Activated CD4-positive, alpha-beta memory T cell treated with anti-CD3 and anti-CD28 coated beads, Interleukin-2, amount 10 ng/mL, durations not matched to agents 7 days and 5 days (primary cell): ENCODE measurements around the gene NTN4. TPM values are rescaled to one million over a fixed set of nuclear protein-coding genes. Genes with fewer than 3 reads are reported as not detected.

Source experiments
- CTCF ChIA-PET: fragments of 350-600 bp; sonication (Branson Sonifier 250); formaldehyde crosslinking; loops from one replicate; lab custom pipeline; 2021; ENCODE audit warnings: antibody characterized with exemption, inconsistent platforms; lab: Charles Lee
- POLR2A ChIA-PET: fragments of 350-600 bp; sonication (Branson Sonifier 250); formaldehyde crosslinking; loops from one replicate; lab custom pipeline; 2021; ENCODE audit warnings: antibody characterized with exemption; lab: Charles Lee
- DNase-seq: peaks from one replicate; pipeline ENCODE4 v3.0.0-alpha.2; 2020
- H3K27ac Mint-ChIP-seq: one replicate; pipeline ENCODE4 v1.8.0; 2021; ENCODE audit warnings: mild to moderate bottlenecking, mixed read lengths
- H3K27me3 Mint-ChIP-seq: one replicate; pipeline ENCODE4 v1.8.0; 2021; ENCODE audit warnings: mixed read lengths
- H3K36me3 Mint-ChIP-seq: one replicate; pipeline ENCODE4 v1.8.0; 2021; ENCODE audit warnings: low read depth, mixed read lengths
- H3K4me1 Mint-ChIP-seq: one replicate; pipeline ENCODE4 v1.8.0; 2021; ENCODE audit warnings: mixed read lengths
- H3K4me3 Mint-ChIP-seq: one replicate; pipeline ENCODE4 v1.8.0; 2021; ENCODE audit warnings: mild to moderate bottlenecking, mixed read lengths
- H3K9me3 Mint-ChIP-seq: one replicate; pipeline ENCODE4 v1.8.0; 2021; ENCODE audit warnings: mixed read lengths
- total RNA-seq, 2 experiments: library from RNA; stranded (reverse); gene quantifications; one replicate each; pipeline ENCODE4 v1.2.3, GENCODE V29; 2021

NTN4 gene
- total RNA-seq, 2 experiments from 2014 or later, result 0.25 to 0.63 TPM

DNA sequence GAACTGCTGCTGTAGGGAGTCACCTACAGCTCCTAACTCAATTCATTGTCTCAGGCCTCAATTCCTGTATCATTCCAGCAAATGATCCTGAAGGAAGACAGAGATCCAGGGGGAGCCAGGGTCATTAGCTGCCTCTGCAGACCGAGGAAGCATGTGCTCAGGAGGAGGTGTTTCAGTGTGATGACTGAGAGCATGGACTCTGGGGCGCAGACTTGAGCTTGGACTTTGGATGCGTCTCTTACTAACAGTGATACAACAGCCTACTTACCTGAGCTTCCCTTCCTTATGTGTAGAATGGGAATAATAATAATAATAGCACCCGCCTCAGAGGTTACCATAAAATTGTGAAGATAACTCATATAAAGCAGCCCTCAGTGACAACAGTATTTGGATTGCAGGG is 147.3 kb downstream of the NTN4 start:
- Mint-ChIP-seq H3K27ac (no peak overlapping the region), H3K4me3 (no peak overlapping the region), H3K4me1 (no peaks in the 10 kb centered on the region), H3K9me3 (no peaks in the 10 kb centered on the region), H3K36me3 (no peaks in the 10 kb centered on the region), H3K27me3 (no peaks in the 10 kb centered on the region)
- no peak for DNase-seq
- CTCF ChIA-PET, result interaction anchor here (1.0 kb wide), 1 partner anchor 355 kb away, joined by 3 read pairs; no protein-coding TSS in a partner anchor
- POLR2A ChIA-PET, result no interaction called here

DNA sequence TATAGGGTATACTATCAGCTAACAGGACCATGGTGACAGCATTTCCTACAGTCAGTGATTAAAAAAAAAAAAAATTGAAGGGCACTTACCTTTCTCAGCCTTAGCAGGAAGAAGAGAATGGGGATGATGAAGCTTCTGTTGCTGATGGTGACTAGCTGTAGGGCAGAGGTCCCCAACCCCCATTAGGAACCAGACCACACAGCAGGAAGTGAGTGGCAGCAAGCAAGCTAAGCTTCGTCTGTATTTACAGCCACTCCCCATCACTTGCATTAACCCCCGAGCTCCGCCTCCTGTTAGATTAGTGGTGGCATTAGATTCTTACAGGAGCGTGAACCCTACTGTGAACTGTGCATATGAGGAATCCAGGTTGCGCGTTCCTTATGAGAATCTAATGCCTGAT is 148.0 kb downstream of the NTN4 start:
- no peak for DNase-seq
- Mint-ChIP-seq H3K36me3 (no peaks in the 10 kb centered on the region), H3K27me3 (no peaks in the 10 kb centered on the region), H3K4me1 (no peaks in the 10 kb centered on the region), H3K4me3 (no peak overlapping the region), H3K9me3 (no peaks in the 10 kb centered on the region), H3K27ac (no peak overlapping the region)
- POLR2A ChIA-PET, result interaction anchor here (0.6 kb wide), 1 partner anchor 115 kb away, joined by 3 read pairs; no protein-coding TSS in a partner anchor
- CTCF ChIA-PET, result interaction anchor here (0.6 to 1.0 kb wide), 2 partner anchors 298 to 356 kb away, joined by 3 read pairs; no protein-coding TSS in a partner anchor

DNA sequence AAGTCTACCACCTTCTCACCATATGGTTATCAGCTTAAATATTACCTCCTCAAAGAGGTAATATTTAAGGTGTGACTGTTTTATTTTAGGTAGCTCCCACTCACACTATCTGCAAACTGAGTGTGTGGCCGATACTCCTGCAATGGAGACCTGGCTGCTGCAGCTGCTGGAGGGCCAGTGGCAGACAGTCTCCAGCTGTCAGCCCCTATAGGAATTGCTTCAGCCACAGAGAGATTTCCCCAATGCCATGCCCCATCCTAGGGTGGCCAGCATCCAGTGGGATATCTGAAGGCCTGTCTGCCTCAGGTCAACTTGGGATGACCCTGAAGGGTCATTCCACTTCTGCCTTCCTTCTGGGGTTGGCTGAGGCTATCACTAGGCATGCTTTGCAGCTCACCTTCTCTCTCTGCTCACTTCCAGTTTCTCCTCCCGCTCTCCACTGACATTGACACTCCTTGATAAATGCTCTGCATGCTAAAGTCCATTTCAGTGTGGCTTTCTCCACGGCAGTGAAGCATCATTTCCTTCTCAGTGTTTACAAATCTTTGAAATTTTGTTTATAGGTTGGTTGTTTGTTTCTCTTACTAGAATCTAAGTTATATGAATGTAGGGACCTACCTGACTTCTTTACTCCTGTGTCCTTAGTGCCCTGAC is 149.1 kb downstream of the NTN4 start:
- no peak overlapping the region for H3K4me3 Mint-ChIP-seq
- H3K27me3 Mint-ChIP-seq, result no peaks in the 10 kb centered on the region
- no peaks in the 10 kb centered on the region for H3K36me3 Mint-ChIP-seq
- H3K27ac Mint-ChIP-seq, result no peak overlapping the region
- H3K9me3 Mint-ChIP-seq, result no peaks in the 10 kb centered on the region
- POLR2A ChIA-PET, result no interaction called here
- CTCF ChIA-PET, result interaction anchor here (0.7 kb wide), 1 partner anchor 1311 kb away, joined by 5 read pairs; no protein-coding TSS in a partner anchor
- DNase-seq, result no peak
- H3K4me1 Mint-ChIP-seq, result no peaks in the 10 kb centered on the region

DNA sequence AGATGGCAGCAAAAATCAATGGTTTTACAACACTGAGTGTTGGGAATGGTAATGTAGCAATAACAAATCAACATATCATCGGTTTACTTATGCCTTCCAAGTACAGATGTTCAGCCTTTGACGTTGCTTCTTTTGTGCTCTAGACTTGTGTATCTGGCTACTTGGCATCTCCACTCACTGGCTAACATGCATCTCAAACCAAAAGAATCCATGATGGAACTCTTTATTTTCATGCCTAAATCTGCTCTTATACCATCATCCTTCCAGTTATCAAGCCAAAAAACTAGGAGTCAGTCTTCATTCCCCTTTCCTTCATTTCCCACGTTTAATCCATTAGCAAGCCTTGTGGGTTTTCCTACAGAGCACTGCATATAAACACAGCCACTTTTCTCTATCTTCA is 150.0 kb downstream of the NTN4 start:
- H3K9me3 Mint-ChIP-seq, result no peaks in the 10 kb centered on the region
- ChIA-PET POLR2A (no interaction called here), CTCF (no interaction called here)
- H3K27ac Mint-ChIP-seq, result no peak overlapping the region
- no peaks in the 10 kb centered on the region for H3K4me1 Mint-ChIP-seq
- H3K27me3 Mint-ChIP-seq, result no peaks in the 10 kb centered on the region
- DNase-seq, result no peak
- no peaks in the 10 kb centered on the region for H3K36me3 Mint-ChIP-seq
- no peak overlapping the region for H3K4me3 Mint-ChIP-seq

DNA sequence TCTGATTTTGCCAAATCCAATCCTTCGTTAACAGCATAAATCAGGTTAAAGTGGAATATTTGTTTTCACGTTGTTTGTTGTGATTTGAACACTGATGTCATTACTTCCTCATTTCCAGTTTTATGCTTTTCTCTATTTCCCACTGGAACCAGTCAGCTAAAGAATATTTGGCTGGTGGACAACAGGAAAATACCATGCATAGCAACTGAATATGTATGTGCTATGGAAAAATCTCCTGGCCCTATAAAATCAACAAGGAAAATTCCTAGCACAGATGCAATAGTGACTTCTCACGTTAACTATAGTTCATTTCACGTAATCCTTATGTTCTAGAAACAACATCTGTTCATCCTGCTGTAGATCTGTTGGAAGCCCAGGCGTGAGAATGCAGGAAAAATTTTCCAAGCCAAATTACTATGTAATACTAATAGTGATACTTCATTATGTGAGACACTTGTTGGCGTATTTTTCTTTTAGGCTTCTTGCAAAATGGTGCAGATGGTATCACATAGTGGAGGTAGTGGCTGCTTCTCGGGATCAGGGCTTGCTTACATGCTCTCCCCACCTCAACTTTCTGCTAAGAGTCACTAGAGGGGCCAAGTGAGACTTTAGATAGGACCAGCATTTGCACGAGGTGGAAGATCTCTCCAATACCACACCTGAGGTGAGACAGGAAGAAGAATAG is 153.0 kb downstream of the NTN4 start:
- H3K9me3 Mint-ChIP-seq, result no peaks in the 10 kb centered on the region
- no peak overlapping the region for H3K4me3 Mint-ChIP-seq
- ChIA-PET CTCF (interaction anchor here (1.0 kb wide), 1 partner anchor 177 kb away, joined by 3 read pairs; no protein-coding TSS in a partner anchor), POLR2A (no interaction called here)
- no peaks in the 10 kb centered on the region for H3K36me3 Mint-ChIP-seq
- no peaks in the 10 kb centered on the region for H3K4me1 Mint-ChIP-seq
- H3K27me3 Mint-ChIP-seq, result no peaks in the 10 kb centered on the region
- H3K27ac Mint-ChIP-seq, result no peak overlapping the region
- no peak for DNase-seq

DNA sequence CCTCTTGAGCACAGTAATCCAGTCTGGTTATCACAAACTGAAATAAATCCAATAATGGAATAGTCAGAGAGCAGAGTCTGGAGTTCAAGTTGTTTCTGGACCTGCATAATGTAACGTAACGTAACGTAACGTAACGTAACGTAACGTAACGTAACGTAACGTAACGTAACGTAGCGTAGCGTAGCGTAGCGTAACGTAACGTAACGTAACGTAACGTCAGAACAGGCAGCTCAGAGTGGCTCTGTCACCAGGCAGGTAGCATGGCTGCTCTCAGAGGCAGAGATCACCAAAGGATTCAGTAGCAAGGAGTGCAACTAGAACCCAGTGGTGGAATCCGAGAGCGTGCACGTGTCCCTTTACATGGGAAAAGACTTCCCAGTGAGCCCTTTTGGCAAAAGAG is 153.6 kb downstream of the NTN4 start:
- no peaks in the 10 kb centered on the region for H3K4me1 Mint-ChIP-seq
- POLR2A ChIA-PET, result no interaction called here

DNA sequence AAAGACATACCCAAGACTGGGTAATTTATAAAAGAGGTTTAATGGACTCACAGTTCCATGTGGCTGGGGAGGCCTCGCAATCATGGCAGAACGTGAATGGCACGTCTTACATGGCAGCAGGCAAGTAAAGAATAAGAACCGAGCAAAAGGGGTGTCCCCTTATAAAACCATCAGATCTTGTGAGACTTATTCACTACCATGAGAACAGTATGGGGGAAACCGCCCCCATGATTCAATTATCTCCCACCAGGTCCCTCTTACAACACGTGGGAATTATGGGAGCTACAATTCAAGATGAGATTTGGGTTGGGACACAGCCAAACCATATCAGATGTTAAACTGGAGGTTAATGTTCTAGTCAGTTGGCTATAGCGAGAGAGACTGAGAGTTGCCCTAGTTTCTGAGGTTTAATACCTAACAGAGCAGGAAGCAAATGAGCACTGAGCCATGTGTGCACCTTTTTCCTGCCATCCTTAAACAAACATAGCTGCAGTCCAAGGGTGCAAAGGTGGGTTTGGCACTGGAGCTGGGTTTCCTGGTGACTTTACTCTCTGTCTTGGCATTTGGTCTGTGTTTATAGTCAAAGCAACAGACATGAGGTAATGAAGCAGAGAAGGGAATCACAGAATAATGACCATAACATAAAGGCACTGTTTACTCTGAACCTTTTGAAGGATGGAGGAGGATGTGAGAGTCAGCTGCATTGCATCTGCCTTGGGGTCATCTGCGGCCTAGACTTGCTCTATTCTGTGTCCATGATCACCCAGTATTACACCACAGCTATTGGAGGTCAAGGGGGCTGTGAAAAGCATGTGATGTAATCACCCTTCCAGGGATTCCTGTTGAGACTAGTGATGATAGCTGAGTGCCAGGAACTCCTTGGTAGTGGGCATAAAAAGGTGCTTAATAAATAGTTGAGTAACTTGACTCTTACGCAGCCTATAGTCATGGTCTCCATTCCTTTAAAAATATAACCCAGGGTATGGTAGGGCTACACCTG is 155.6 kb downstream of the NTN4 start:
- Mint-ChIP-seq H3K36me3 (no peaks in the 10 kb centered on the region), H3K27ac (no peak overlapping the region), H3K4me1 (no peaks in the 10 kb centered on the region), H3K9me3 (no peaks in the 10 kb centered on the region), H3K4me3 (no peak overlapping the region), H3K27me3 (no peaks in the 10 kb centered on the region)
- DNase-seq, result no peak
- POLR2A ChIA-PET, result no interaction called here
- CTCF ChIA-PET, result no interaction called here

More for the DNA sequence above, 153.6 kb downstream of the NTN4 start:
- CTCF ChIA-PET, result interaction anchor here (1.0 kb wide), 1 partner anchor 178 kb away, joined by 3 read pairs; no protein-coding TSS in a partner anchor
- Mint-ChIP-seq H3K9me3 (no peaks in the 10 kb centered on the region), H3K27me3 (no peaks in the 10 kb centered on the region), H3K4me3 (no peak overlapping the region), H3K27ac (no peak overlapping the region), H3K36me3 (no peaks in the 10 kb centered on the region)
- DNase-seq, result no peak

DNA sequence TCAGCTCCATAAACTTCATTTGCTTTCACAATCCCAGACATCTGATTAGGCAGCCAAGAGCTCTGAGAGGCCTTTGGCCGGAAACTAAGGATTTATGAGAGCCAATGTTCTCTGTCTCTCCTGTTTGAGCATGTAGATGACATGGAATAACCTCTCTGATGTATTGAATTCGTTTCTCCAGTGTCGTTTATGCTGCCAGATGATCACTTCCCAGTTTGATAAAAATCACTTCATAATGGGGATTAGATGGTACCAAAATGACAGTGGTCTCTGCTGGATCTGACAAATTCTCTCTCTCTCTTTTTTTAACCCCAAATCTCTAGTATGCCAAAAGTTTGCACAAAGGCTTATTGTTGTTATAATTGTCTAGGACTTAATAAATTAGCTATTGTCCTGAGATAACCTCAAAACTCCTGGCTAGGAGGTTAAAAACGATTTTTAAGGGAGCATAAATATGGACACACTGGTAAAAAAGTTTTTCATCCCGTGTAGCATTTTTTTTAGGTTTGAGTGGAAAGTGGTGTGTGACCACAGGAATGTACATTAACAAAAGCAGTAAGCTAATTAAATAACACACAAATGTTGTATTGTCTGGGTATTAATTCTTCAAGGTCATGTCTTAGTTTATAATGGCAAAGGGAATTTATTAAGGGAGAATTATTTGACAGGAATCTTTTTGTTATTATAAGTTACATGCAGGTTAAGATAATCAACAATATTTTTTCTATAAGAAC is 156.7 kb downstream of the NTN4 start:
- H3K4me3 Mint-ChIP-seq, result no peak overlapping the region
- H3K27me3 Mint-ChIP-seq, result no peaks in the 10 kb centered on the region
- H3K36me3 Mint-ChIP-seq, result no peaks in the 10 kb centered on the region
- H3K9me3 Mint-ChIP-seq, result no peaks in the 10 kb centered on the region
- H3K4me1 Mint-ChIP-seq, result no peaks in the 10 kb centered on the region
- ChIA-PET POLR2A (no interaction called here), CTCF (no interaction called here)
- no peak overlapping the region for H3K27ac Mint-ChIP-seq
- DNase-seq, result no peak

DNA sequence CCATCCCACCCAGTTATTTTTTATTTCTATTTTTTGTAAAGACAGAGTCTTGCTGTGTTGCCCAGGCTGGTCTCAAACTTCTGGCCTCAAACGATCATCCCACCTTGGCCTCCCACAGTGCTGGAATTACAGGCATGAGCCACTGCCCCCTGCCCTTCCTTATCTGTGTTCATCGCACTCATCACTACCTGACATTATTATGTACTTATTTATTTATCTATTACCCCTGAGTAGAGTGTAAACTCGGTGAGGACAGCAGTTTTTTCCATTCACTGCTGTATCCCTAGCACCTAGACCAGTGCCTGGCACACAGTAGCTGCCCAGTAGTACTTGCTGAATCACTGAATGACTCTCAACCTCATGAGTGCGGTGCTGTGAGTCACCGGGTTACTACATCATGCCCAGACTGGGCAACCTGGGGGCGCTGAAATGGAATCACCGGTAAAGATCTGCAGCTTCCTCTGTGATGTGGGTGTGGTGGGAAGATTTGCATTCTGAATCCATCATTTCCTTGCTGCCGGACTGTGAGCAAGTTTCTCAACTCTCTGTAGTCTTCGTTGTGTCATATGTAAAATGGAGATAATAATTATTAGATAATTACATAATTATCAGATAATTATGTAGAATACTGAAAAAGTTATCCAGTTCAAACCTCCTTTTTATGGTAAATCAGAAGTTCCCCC is 157.4 kb downstream of the NTN4 start:
- Mint-ChIP-seq H3K4me3 (no peak overlapping the region), H3K36me3 (no peaks in the 10 kb centered on the region), H3K27me3 (no peaks in the 10 kb centered on the region), H3K27ac (no peak overlapping the region), H3K9me3 (no peaks in the 10 kb centered on the region), H3K4me1 (no peaks in the 10 kb centered on the region)
- ChIA-PET POLR2A (no interaction called here), CTCF (no interaction called here)
- DNase-seq, result no peak

DNA sequence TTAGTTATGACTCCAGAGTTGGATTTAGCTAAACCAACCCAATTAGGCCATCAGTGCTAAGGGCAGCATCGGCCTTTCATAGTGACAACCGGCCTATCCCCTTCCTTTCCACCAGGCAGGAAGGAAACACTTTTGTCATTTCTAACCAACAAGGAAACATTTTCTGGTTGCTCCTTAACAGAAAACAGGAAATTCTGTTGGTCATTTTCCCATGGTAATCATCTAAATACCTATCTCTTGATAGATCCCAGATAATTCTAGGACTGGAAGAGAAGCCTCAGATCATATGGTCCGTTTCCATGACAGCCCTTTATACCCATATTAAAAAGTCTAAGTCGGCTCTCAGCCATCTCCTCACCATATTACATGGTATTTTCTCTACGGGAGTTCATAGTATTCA is 160.1 kb downstream of the NTN4 start:
- Mint-ChIP-seq H3K36me3 (no peaks in the 10 kb centered on the region), H3K27me3 (no peaks in the 10 kb centered on the region), H3K4me3 (no peak overlapping the region), H3K27ac (no peak overlapping the region), H3K9me3 (no peaks in the 10 kb centered on the region), H3K4me1 (no peaks in the 10 kb centered on the region)
- ChIA-PET POLR2A (no interaction called here), CTCF (no interaction called here)
- DNase-seq, result no peak

DNA sequence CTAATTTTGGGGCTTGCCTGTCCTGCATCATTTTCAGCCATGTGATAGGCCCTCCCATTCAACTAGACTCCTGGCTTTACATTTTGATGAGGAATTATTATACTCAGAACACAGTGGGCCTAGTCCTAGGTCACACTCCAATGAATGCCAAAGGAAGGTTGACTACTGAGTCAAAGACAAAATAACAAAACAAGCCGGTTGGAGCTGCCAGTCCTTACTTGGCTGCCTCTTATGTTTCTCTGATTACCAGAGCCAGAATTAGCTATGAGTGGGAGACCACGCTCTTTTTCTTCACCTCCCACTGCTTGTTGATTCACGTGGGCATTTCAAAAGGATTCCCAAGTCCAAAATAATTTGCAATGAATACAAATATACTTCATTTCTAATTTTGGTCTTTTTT is 161.2 kb downstream of the NTN4 start:
- POLR2A ChIA-PET, result no interaction called here
- Mint-ChIP-seq H3K27me3 (no peaks in the 10 kb centered on the region), H3K4me1 (no peaks in the 10 kb centered on the region), H3K36me3 (no peaks in the 10 kb centered on the region), H3K9me3 (no peaks in the 10 kb centered on the region), H3K27ac (no peak overlapping the region), H3K4me3 (no peak overlapping the region)
- CTCF ChIA-PET, result no interaction called here
- DNase-seq, result no peak

DNA sequence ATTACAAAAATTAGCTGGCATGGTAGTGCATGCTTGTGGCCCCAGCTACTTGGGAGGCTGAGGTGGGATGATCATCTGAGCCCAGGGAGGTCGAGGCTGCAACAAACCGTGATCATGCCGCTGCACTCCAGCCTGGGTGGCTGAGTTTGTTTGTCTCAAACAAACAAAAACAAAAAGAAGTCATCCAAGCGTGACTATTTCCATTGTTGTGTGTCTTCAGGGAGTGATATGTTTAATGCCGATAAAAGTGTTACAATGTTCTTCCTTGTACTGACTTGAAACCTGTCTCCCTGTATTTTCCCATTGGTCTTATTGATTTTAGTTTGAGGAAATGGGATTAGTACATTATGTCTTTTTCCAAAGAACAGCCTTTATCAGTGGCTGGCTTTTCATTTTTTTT is 163.7 kb downstream of the NTN4 start:
- no peak overlapping the region for H3K4me3 Mint-ChIP-seq
- H3K9me3 Mint-ChIP-seq, result no peaks in the 10 kb centered on the region
- H3K4me1 Mint-ChIP-seq, result no peaks in the 10 kb centered on the region
- CTCF ChIA-PET, result no interaction called here
- POLR2A ChIA-PET, result no interaction called here
- DNase-seq, result no peak
- peaks cover 2% of the 10 kb centered on the region for H3K27me3 Mint-ChIP-seq
- H3K27ac Mint-ChIP-seq, result no peak overlapping the region
- H3K36me3 Mint-ChIP-seq, result no peaks in the 10 kb centered on the region
